ENCODE data around the gene ITFG1.
"Not testable (repeated sequence)": the region's sequence is repeated elsewhere in the genome, so short reads cannot be mapped to it uniquely, and the experiment has no call there.

The ITFG1 gene

DNA sequence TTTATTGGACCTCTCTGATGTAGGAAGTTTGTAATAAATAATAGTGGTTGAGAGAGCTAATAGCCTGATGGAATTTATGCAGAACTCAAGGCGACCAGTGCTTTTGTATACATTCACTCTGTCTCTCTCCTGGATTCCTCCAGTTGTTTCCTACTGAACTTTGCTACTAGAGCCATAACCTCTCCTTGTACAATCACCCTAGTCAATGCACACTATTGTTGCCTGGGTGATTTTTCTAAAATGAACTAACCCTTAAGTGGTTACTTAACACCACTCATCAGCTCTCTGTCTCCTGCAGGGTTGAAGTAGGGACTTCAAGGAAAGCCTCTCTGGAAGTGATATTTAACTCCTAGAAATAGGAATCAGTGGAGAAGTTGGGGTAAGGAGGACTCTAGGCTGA, 9.9 kb upstream of the ITFG1 start:
- DNase-seq: no peak

DNA sequence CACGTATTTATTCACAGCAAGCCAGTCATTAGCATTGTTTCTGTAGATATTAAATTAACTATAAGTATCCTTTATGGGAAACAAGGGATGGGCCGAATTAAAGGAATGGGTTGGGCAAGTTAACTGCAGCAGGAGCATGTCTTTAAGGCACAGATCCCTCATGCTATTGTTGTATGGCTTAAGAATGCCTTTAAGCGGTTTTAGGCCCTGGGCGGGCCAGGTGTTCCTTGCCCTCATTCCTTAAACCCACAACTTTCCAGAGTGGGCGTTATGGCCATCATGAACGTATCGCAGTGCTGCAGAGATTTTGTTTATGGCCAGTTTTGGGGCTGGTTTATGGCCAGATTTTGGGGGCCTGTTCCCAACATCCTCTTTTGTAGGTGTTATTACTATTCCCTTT, 9.3 kb upstream of the ITFG1 start:
- no peak for DNase-seq

DNA sequence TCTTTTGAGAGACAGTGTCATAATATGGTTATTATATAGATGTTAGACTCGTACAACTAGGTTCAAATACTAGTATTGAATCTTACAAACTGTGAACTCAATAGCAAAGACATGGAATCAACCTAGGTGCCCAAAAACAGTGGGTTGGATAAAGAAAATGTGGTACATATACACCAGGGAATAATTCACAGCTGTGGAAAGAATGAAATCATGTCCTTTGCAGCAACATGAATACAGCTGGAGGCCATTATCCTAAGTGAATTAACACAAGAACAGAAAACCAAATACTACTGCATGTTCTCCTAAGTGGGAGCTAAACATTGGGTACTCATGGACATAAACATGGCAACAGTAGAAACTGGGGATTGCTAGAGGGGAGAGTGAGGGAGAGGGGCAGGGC, 8.4 kb upstream of the ITFG1 start:
- DNase-seq: no peak

DNA sequence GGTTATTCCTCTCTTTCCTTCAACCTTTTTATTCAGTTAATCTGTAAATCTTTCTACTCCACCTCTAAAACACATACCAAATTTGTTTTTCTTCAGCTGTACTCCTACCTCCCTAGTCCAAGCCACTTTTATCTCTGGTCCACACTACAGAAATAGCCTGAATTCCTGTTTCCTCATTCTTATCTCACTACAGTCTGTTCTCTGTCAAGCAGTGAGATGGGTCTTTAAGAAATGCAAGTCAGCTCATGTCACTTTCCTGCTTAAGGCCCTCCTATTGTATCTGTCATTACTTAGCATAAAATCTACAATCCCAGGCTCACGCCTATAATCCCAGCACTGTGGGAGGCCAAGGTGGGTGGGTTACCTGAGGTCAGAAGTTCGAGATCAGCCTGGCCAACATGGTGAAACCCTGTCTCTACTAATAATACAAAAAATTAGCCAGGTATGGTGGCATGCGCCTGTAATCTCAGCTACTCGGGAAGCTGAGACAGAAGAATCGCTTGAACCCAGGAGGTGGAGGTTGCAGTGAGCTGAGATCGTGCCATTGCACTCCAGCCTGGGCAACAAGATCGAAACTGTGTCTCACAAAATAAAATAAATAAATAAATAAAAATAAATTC, 7.3 kb upstream of the ITFG1 start:
- DNase-seq: not testable (repeated sequence)

DNA sequence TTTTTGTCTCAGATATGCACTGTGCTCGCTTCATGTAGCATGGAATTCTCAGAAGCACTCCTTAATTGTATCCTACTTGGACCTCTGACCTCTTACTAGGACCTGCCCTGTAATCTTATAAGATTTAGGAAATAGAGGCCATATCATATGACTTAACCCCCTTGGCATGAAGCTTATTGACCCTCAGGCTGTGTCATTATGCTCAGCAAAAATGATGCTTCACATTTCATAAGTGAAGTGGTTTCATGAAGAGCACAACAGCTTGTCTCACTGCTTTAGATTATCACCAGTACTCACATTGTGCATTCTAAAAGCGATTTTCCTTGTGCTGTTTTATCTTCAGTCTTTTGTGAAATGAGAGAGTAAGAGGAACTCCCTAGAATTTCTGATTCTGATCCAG, 6.6 kb upstream of the ITFG1 start:
- no peak for DNase-seq

DNA sequence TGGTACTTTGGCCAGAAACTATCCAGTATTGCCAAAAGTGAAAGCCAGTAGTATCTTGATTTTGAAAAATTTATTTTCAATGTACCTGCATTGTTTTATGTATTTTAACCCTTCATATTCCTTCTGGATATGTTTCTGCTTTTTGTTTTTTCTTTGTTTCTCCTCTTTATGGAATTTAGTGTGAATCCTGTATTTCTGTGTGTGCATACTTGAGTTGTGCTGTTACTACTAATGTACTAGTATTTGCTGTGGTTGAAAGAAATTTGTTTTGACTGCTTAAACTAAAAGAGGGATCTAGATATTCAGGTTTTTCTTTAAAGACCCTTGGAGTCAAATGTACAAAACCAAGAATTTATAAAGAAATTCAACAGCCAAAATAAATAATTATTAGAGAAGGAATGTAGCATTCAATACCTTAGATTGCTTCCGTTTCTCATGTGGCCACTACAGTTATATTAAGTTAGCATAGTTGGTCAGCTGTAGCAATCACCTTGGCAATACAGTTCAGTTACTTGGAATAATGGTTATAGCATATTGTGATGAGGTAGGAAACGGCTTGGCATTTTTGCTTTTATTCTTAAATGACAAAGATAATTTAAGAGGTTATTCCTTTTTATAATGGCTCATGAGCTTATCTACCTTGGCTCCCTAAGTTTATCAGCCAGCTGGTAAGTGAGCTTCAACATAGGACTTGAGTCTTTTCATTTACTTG, 5.2 kb upstream of the ITFG1 start:
- DNase-seq: no peak

DNA sequence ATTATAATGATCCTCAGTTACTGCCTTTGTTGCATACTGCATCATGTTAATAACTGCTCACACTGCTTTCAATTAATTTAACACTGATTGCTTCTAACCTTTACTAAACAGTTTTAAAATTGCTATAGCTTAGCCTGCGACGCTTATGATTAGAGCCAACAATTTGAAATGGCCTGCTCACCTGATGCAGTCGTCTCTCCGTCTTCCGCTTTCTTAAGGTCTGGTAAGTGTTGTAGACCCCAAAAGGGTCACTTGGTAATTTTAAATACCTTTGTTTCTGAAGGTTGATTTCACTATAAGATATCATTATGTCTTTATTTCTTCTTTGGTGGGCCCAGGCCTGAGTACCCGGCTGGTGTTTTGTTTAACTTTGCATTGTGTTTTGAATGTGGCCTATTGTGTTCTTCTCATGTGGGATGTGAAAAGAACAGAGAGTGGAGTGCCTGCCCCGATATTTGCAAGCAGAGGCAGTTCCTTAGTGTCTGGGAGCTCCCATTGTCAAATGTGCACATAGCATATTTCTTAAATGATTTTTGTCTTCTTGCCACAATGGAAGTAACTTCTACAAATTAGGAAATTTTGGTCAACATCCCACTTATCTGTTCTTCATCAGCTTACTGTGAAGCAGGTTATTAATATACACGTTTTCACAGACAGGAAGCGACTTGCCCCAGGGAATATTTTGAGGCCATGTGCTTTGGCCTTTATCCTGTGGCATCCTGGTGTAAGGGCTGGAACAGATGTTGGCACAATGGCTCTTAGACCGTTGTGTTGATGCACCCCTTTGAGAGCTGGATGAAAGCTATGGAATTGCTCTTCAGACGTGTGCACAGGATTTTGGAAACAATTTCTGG, 3.1 kb upstream of the ITFG1 start:
- no peak for DNase-seq

DNA sequence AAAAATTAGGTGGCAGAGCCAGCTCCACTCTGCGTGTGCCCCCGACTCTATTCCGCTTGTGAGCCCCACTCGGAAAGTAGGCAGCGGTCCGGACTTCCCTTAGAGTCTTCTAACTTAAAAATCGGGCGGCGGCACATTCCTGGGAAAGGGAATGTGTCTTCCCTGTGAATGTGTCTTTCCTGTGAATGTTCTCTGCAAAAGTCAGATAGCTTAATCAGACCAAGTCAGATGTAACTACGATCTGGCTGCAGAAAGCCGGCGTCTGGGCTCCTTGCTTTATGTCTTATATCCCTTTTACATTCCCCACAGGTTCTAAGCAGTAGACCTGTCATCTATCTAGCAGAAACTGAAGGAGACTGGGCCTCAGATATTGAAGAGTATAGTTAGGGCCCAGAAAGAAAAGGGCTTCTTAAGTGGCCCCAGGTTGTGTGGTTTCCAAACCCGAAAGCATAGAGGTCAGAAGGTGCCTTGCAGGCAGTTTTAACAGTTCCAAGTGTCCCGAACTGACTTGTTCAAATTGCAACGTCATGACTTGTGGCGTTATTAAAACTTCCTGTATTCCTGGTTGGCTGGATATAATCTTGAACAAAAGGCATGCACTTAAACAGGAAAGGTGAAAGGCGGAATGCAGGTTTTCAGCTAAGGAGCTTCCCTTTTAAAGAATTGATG, 869 bp upstream of the ITFG1 start:
- no peak for DNase-seq

DNA sequence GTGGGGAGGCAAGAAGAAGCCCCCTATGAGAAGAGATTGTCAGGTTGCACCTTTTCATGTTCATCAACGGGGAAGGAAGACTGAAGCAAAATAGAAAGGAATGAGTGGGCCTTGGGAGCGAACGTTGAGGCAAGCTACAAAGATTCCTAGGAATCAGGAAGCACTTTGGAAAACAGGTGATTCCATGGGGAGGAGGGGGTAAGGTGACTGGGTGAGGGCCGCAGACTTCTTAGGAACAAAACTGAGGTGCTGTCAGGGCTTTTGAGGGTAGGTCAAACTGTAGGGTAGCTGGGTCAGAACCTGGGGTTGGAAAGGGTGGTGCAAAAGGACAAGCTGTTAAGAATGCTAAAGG, 528 bp downstream of the ITFG1 start:
- DNase-seq: no peak

DNA sequence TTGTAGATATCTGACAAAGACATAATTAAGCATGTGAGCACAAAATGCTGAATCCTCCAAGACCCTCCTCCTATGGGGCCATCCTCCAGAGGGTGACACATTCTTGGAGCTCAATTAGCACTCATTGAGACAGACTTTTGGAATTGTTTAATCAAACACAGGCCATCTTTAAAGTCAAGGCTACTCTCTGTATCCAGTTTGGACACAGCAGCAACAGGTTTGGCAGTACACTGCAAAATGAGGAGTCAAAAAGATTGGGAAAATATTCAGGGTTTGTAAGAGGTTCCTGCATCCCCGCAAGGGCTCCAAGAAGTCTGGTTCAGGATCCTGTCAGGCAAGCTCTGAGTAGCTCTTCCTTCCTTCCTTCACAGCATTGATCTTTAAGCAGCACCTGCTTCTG, 1.3 kb downstream of the ITFG1 start:
- DNase-seq: no peak

DNA sequence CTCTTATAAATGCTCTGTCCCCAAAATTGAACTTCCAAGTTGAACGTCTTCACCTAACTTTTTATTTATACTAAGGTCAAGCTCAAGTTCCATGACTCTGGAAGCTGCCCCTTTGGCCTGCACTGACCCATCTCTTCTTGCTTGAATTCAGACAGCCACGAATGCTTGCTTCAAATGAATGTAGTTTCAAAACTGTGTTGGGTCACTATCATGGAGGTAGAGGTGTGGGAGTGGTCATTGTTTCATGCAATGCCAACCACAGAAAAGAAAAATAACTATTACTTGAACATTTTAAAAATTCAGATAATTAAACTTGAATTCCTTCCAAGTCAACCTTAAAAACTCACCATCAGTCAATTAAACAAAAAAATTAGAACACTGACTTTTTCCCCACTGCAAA, 2.5 kb downstream of the ITFG1 start:
- no peak for DNase-seq

DNA sequence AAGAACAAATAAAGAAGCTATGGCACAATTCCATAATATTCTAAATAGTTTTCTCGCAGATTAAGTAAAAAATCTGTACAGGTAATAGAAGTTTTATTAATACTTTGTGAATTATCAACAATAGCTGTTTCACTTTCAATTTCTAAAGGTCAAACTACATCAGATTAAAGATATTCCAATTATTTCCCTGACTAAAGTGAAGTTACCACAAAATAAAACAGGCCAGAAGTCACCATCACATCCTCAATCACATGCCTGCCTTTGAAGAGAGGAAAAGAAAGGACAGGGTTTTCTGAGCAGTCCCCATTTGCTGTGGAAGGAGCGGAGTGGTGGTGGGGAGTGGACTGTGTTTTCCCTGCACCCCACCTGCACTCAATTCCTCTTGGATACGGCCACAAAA, 11.1 kb downstream of the ITFG1 start:
- DNase-seq: no peak

DNA sequence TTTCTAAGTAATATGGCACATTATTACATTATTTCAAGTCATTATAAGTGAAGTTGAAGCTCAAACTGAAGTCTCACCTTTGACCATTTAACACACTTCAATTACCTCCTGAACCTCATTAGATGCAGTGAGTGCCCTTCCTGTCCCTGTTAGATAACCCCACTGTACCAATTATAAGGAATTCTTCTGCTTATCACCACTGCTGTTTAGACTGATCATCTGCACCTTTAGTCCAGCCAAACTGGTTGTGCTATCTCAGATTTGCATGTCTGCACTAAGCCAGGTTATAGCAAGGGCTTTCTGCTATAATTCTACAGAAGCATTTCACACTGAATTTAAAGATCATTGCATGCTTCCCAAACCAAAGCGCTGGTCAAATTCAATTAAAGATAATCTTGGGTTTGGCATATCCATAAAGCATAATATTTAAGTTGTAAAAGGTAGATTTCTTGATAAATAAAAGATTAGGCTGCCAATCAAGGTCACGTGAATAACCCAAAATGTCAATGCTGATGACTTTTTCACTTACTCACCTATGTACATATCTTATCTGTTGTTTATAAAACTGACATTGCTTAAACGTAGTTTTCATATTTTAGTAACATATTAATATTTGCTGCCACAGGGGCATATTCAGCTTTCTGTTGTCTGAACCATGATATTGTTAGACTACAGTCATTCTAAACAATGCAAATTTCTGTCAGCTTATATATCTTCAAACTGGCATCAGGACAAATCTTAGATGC, 11.9 kb downstream of the ITFG1 start:
- DNase-seq: no peak

DNA sequence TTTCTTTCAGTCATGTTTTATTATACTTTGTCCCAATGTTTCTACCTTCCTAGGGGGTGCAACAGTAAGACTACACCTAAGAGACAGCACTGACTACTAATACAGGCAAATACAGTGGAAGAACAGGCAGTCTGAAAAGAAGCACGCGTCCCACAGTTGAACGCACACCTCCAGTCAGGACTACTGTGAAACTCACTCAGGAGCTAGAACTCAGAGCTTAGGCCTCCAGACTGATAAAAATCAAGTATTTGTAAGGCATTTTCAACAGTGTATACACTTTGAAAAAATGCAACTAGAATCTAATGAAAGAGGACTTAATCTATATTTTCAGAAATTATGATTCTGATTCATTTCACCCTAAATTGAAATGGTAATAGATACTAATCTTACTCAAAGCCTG, 14.4 kb downstream of the ITFG1 start:
- DNase-seq: no peak

DNA sequence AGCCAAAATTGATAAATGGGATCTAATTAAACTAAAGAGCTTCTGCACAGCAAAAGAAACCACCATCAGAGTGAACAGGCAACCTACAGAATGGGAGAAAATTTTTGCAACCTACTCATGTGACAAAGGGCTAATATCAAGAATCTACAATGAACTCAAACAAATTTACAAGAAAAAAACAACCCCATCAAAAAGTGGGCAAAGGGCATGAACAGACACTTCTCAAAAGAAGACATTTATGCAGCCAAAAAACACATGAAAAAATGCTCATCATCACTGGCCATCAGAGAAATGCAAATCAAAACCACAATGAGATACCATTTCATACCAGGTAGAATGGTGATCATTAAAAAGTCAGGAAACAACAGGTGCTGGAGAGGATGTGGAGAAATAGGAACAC, 18.0 kb downstream of the ITFG1 start:
- not testable (repeated sequence) for DNase-seq

DNA sequence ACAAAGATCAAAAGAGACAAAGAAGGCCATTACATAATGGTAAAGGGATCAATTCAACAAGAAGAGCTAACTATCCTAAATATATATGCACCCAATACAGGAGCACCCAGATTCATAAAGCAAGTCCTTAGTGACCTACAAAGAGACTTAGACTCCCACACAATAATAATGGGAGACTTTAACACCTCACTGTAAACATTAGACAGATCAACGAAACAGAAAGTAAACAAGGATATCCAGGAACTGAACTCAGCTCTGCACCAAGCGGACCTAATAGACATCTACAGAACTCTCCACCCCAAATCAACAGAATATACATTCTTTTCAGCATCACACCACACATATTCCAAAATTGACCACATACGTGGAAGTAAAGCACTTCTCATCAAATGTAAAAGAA, 20.8 kb downstream of the ITFG1 start:
- DNase-seq: not testable (repeated sequence)

DNA sequence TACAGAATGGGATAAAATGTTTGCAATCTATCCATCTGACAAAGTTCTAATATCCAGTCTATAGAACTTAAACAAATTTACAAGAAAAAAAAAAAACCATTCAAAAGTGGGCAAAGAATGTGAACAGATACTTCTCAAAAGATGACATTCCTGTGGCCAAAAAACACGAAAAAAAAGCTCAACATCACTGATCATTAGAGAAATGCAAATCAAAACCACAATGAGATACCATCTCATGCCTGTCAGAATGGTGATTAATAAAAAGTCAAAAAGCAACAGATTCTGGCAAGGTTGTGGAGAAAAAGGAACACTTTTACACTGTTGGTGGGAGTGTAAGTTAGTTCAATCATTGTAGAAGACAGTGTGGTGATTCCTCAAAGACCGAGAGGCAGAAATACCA, 26.6 kb downstream of the ITFG1 start:
- DNase-seq: not testable (repeated sequence)

DNA sequence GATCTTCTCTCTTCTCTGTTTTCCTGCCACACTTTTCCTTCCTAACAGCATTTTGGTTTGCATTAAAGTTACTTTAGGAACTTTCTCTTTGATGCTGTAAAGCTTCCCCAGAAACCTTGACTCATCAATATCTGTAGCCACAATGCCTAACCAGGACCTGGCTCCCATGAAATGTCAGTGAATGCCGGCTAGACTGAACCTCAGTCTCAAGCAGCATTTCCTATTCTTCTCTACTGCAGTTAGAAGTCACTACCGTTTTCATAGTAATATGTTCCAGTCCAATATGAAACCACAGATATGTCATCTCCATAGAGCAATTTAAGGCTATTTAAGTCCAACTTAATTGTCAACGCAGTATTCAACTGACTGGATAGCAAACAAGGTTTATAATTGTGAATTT, 28.9 kb downstream of the ITFG1 start:
- no peak for DNase-seq

DNA sequence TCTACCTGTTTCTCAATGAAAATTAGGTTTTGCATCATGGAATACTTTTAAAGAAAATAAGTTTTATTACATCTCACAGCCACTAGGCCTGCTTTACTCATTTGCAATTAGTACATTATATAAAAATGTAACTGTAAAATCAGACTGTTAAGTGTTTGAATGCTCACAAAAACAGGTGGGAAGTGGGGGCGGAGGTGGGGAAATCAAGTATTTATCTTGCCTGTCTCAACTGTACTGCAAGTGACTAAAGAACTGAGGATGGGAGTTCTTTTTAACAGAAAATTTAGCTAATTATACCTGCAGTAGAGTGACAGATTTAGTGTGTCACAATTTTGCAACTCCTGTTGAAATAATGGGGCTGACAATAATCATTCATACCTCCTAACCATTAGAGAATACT, 34.1 kb downstream of the ITFG1 start:
- DNase-seq: no peak

DNA sequence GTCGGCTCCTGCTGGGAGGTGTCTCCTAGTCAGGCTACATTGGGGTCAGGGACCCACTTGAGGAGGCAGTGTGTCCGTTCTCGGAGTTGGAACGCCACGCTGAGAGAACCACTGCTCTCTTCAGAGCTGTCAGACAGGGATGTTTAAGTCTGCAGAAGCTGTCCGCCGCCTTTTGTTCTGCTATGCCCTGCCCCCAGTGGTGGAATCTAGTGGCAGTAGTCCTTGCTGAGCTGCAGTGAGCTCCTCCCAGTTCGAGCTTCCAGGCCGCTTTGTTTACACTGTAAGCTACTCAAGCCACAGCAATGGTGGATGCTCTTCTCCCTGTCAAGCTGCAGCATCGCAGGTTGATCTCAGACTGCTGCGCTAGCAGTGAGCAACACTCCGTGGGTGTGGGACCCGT, 36.0 kb downstream of the ITFG1 start:
- DNase-seq: no peak

DNA sequence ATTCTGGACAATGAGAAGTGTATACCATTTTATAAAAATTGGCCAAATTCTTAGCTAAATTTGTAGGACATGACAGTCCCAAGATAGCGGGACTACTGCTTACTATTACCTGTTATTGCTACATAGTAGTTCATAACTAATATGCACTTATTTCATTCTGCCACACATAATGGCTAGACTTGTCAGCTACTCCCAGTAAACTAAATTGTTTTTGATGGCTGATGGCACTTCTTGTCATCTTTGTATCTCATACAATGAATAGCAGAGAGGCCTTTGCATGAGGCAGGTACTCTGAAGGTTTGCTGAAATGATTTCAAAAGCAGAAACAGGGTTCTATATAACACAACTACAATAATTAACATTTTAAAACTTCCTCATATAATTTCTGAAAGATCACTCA, 44.0 kb downstream of the ITFG1 start:
- no peak for DNase-seq

DNA sequence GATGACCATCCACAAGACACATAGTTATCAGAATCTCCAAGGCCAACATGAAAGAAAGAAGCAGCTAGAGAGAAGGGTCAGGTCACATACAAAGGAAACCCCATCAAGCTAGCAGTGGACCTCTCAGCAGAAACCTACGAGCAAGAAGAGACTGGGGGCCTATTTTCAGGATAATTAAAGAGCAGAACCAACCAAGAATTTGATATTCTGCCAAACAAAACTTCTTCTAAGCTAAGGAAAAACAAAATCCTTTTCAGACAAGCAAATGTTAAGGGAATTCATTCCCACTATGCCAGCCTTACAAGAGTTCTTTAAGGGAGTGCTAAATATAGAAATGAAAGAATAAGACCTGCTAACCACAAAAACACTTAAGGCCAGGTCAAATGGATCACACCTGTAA, 47.8 kb downstream of the ITFG1 start:
- DNase-seq: no peak

DNA sequence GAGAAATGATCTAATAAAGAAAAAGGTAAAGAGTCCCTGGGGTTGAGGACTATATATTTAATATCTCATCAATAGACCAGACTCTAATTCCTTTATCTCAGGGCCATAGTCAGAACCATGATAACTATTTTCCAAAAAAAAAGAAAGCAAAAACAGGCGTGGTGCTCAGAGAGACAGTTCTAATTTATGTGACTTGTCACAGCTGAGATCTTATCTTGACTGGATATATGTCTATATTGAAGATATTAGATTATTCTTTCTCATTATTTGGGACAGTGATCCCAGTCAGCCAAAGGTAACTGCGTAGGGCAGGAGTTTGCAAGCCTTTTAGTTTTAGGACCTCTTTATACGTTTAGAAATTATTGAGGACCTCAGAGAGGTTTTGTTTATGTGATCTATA, 52.4 kb downstream of the ITFG1 start:
- DNase-seq: no peak

All from NCI-H774 (cell line).